Stimulated activated effector memory CD8-positive, alpha-beta T cell treated with anti-CD3 and anti-CD28 coated beads, Interleukin-12 subunit alpha, Interleukin-12 subunit beta, amount 100 ng/mL, for 72 hours (primary cell): ENCODE results near the gene USP35.
"Not testable (repeated sequence)": the region's sequence is repeated elsewhere in the genome, so short reads cannot be mapped to it uniquely, and the experiment has no call there.

Source experiments
- ATAC-seq: fragments of 150-1000 bp; cut with Tn5 transposase; 2 replicates; pipeline ENCODE4 v1.10.0; 2021
- DNase-seq, 2 donors: peaks; one replicate each; pipeline ENCODE4 v3.0.0; 2021 to 2022; ENCODE audit warnings: low spot score in 2 of 2
- H3K27ac Mint-ChIP-seq: one replicate; pipeline ENCODE4 v1.8.0; 2022; ENCODE audit warnings: mild to moderate bottlenecking, mixed read lengths
- H3K36me3 Mint-ChIP-seq: one replicate; pipeline ENCODE4 v1.8.0; 2022; ENCODE audit warnings: mild to moderate bottlenecking, mixed read lengths
- H3K4me1 Mint-ChIP-seq: one replicate; pipeline ENCODE4 v1.8.0; 2022; ENCODE audit warnings: mixed read lengths
- H3K4me3 Mint-ChIP-seq: one replicate; pipeline ENCODE4 v1.8.0; 2022; ENCODE audit warnings: mild to moderate bottlenecking, mixed read lengths
- H3K9me3 Mint-ChIP-seq: one replicate; pipeline ENCODE4 v1.8.0; 2022; ENCODE audit warnings: mixed read lengths

The USP35 gene

GRCh38 chr11:78214331-78215194 is 25.8 kb downstream of the USP35 start:
- ATAC-seq (no peak), DNase-seq (no peak)
- Mint-ChIP-seq H3K36me3 (no peaks in the 10 kb centered on the region), H3K9me3 (no peaks in the 10 kb centered on the region), H3K27ac (no peak overlapping the region), H3K4me3 (no peak overlapping the region), H3K4me1 (peaks cover 12% of the 10 kb centered on the region)

- no peak for DNase-seq
- no peak for ATAC-seq
- H3K4me1 Mint-ChIP-seq, result peaks cover 12% of the 10 kb centered on the region
- H3K27ac Mint-ChIP-seq, result no peak overlapping the region
- no peaks in the 10 kb centered on the region for H3K36me3 Mint-ChIP-seq
- H3K4me3 Mint-ChIP-seq, result no peak overlapping the region
- H3K9me3 Mint-ChIP-seq, result no peaks in the 10 kb centered on the region
Measured at GRCh38 chr11:78216021-78216420, 27.3 kb downstream of the USP35 start.

GRCh38 chr11:78216571-78217287 is 28.0 kb downstream of the USP35 start:
- ATAC-seq (no peak), DNase-seq (no peak)
- no peaks in the 10 kb centered on the region for H3K36me3 Mint-ChIP-seq
- peaks cover 12% of the 10 kb centered on the region for H3K4me1 Mint-ChIP-seq
- no peak overlapping the region for H3K4me3 Mint-ChIP-seq
- H3K9me3 Mint-ChIP-seq, result no peaks in the 10 kb centered on the region
- H3K27ac Mint-ChIP-seq, result peak overlapping the region; percentile 78

GRCh38 chr11:78217650-78218541 is 29.2 kb downstream of the USP35 start:
- Mint-ChIP-seq H3K27ac (peak overlapping the region; percentile 78), H3K4me3 (no peak overlapping the region), H3K9me3 (no peaks in the 10 kb centered on the region), H3K4me1 (peaks cover 7% of the 10 kb centered on the region), H3K36me3 (no peaks in the 10 kb centered on the region)
- ATAC-seq (peak; percentile 11), DNase-seq (no peak)

- Mint-ChIP-seq H3K27ac (peak overlapping the region; percentile 78), H3K9me3 (no peaks in the 10 kb centered on the region), H3K4me3 (no peak overlapping the region), H3K4me1 (peaks cover 7% of the 10 kb centered on the region), H3K36me3 (no peaks in the 10 kb centered on the region)
- DNase-seq, result no peak
- no peak for ATAC-seq
Measured at GRCh38 chr11:78218707-78219492, 30.2 kb downstream of the USP35 start.

- H3K4me3 Mint-ChIP-seq, result no peak overlapping the region
- no peaks in the 10 kb centered on the region for H3K36me3 Mint-ChIP-seq
- ATAC-seq, result no peak
- DNase-seq, result no peak
- peak overlapping the region; percentile 84 for H3K27ac Mint-ChIP-seq
- H3K9me3 Mint-ChIP-seq, result no peaks in the 10 kb centered on the region
- peaks cover 9% of the 10 kb centered on the region for H3K4me1 Mint-ChIP-seq
Measured at GRCh38 chr11:78219493-78220217, 30.9 kb downstream of the USP35 start.

GRCh38 chr11:78220218-78221157 is 31.8 kb downstream of the USP35 start:
- Mint-ChIP-seq H3K27ac (peak overlapping the region; percentile 84), H3K4me3 (no peak overlapping the region), H3K4me1 (peaks cover 16% of the 10 kb centered on the region), H3K36me3 (no peaks in the 10 kb centered on the region), H3K9me3 (no peaks in the 10 kb centered on the region)
- DNase-seq, result no peak
- no peak for ATAC-seq

GRCh38 chr11:78221396-78222315 is 32.9 kb downstream of the USP35 start:
- H3K36me3 Mint-ChIP-seq, result no peaks in the 10 kb centered on the region
- no peak overlapping the region for H3K4me3 Mint-ChIP-seq
- DNase-seq (no peak), ATAC-seq (no peak)
- H3K4me1 Mint-ChIP-seq, result peaks cover 15% of the 10 kb centered on the region
- H3K9me3 Mint-ChIP-seq, result no peaks in the 10 kb centered on the region
- H3K27ac Mint-ChIP-seq, result peak overlapping the region; percentile 78

GRCh38 chr11:78222726-78223125 is 34.0 kb downstream of the USP35 start:
- H3K9me3 Mint-ChIP-seq, H3K27ac Mint-ChIP-seq, ATAC-seq, H3K4me1 Mint-ChIP-seq, H3K36me3 Mint-ChIP-seq, H3K4me3 Mint-ChIP-seq, DNase-seq: not testable (repeated sequence)

- Mint-ChIP-seq H3K4me3 (no peak overlapping the region), H3K36me3 (no peaks in the 10 kb centered on the region), H3K4me1 (peaks cover 9% of the 10 kb centered on the region), H3K9me3 (no peaks in the 10 kb centered on the region), H3K27ac (no peak overlapping the region)
- no peak for ATAC-seq
- no peak for DNase-seq
Measured at GRCh38 chr11:78223320-78223954, 34.7 kb downstream of the USP35 start.

GRCh38 chr11:78224506-78224905 is 35.8 kb downstream of the USP35 start:
- H3K36me3 Mint-ChIP-seq, result no peaks in the 10 kb centered on the region

GRCh38 chr11:78224906-78225420 is 36.2 kb downstream of the USP35 start:
- H3K36me3 Mint-ChIP-seq, result no peaks in the 10 kb centered on the region
- ATAC-seq, result peak; percentile 70
- peak overlapping the region; percentile 12 for H3K27ac Mint-ChIP-seq
- no peak overlapping the region for H3K4me3 Mint-ChIP-seq
- DNase-seq, result no peak
- peaks cover 9% of the 10 kb centered on the region for H3K4me1 Mint-ChIP-seq
- H3K9me3 Mint-ChIP-seq, result no peaks in the 10 kb centered on the region

More at GRCh38 chr11:78224506-78224905, 35.8 kb downstream of the USP35 start:
- Mint-ChIP-seq H3K27ac (peak overlapping the region; percentile 12), H3K9me3 (no peaks in the 10 kb centered on the region), H3K4me1 (peaks cover 9% of the 10 kb centered on the region), H3K4me3 (no peak overlapping the region)
- DNase-seq (no peak), ATAC-seq (no peak)
